HFFc6 (cell line): ENCODE results near the gene AGPAT2. TPM values are rescaled to one million over a fixed set of nuclear protein-coding genes. Genes with fewer than 3 reads are reported as not detected.

Source experiments
- DNase-seq: peaks from one replicate; pipeline ENCODE4 v3.0.0-alpha.2; 2018
- H3K27ac Mint-ChIP-seq: 2 replicates; pipeline ENCODE4 v1.8.0; 2020; ENCODE audit warnings: mild to moderate bottlenecking, mixed read lengths
- H3K27me3 Mint-ChIP-seq: 2 replicates; pipeline ENCODE4 v1.8.0; 2021; ENCODE audit warnings: mild to moderate bottlenecking, moderate library complexity, mixed read lengths; ENCODE audit not compliant: insufficient read depth
- H3K36me3 Mint-ChIP-seq: 2 replicates; pipeline ENCODE4 v1.8.0; 2021; ENCODE audit warnings: low read depth, mixed read lengths
- H3K4me1 Mint-ChIP-seq: 2 replicates; pipeline ENCODE4 v1.8.0; 2020; ENCODE audit warnings: low read depth, mixed read lengths
- H3K4me3 Mint-ChIP-seq: 2 replicates; pipeline ENCODE4 v1.8.0; 2020; ENCODE audit warnings: mild to moderate bottlenecking, moderate library complexity, mixed read lengths
- H3K9me3 Mint-ChIP-seq: 2 replicates; pipeline ENCODE4 v1.8.0; 2020; ENCODE audit warnings: mild to moderate bottlenecking, mixed read lengths
- CTCF ChIP-seq: fragments of 200-600 bp; sonication (generic); IDR thresholded peaks from 2 replicates; pipeline ENCODE4 v1.5.0; 2021; ENCODE audit warnings: antibody characterized with exemption, mild to moderate bottlenecking
- total RNA-seq, 6 experiments: library from RNA; stranded (reverse); fragmentation: NEBNext Ultra II Directional; extraction: Animal tissue kit (Norgen Biotek cat#: 25700); gene quantifications; 2 replicates in 1 of 6; 3 replicates in 5 of 6; pipeline ENCODE4 v1.2.3, GENCODE V29; 2021

Gene AGPAT2
- total RNA-seq, 6 experiments from 2014 or later: 48.7 to 58.4 (median 54.8) TPM

DNA sequence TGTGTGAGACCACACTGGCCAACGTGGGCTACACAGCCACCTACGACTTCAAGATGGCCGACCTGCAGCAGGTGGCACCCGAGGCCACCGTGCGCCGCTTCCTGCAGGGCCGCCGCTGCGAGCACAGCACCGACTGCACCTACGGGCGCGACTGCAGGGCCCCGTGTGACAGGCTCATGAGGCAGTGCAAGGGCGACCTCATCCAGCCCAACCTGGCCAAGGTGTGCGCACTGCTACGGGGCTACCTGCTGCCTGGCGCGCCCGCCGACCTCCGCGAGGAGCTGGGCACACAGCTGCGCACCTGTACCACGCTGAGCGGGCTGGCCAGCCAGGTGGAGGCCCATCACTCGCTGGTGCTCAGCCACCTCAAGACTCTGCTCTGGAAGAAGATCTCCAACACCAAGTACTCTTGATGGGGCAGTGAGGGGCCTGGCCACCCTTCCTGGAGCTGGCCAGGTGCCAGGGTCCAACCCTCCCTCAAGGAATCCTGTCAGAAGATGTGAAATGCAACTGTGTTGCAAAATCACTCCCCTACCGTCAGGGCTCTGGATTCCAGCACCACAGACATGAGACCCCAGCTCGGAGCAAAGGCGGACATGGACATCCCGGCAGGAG lies 36.2 kb upstream of the AGPAT2 start:
- no peak for TF ChIP-seq CTCF
- Mint-ChIP-seq H3K36me3 (peaks cover 29% of the 10 kb centered on the region), H3K9me3 (peaks cover 5% of the 10 kb centered on the region; the same call in 1 of the 2 replicates), H3K4me3 (no peak overlapping the region), H3K27me3 (peaks cover 14% of the 10 kb centered on the region), H3K27ac (no peak overlapping the region; the same call in 1 of the 2 replicates), H3K4me1 (peaks cover 35% of the 10 kb centered on the region)
- DNase-seq: no peak

DNA sequence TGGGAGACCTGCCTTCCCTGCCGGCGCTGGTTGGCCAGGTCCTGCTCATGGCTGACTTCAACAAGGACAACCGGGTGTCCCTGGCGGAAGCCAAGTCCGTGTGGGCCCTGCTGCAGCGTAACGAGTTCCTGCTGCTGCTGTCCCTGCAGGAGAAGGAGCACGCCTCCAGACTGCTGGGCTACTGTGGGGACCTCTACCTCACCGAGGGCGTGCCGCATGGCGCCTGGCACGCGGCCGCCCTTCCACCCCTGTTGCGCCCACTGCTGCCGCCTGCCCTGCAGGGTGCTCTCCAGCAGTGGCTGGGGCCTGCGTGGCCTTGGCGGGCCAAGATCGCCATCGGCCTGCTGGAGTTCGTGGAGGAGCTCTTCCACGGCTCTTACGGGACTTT lies 35.7 kb upstream of the AGPAT2 start:
- Mint-ChIP-seq H3K4me1 (peaks cover 35% of the 10 kb centered on the region), H3K9me3 (peaks cover 5% of the 10 kb centered on the region; the same call in 1 of the 2 replicates), H3K36me3 (peaks cover 29% of the 10 kb centered on the region), H3K4me3 (no peak overlapping the region), H3K27me3 (peaks cover 16% of the 10 kb centered on the region), H3K27ac (no peak overlapping the region)
- DNase-seq: no peak
- no peak for TF ChIP-seq CTCF

- peaks cover 26% of the 10 kb centered on the region for H3K36me3 Mint-ChIP-seq
- no peak for DNase-seq
- H3K4me3 Mint-ChIP-seq: no peak overlapping the region
These were observed 35.1 kb upstream of the AGPAT2 start for GRCh38 chr9:136722093-136722968.

GRCh38 chr9:136721339-136722092 lies 34.3 kb upstream of the AGPAT2 start:
- 0 out of 2 replicates have a peak, but pooled peaks have one; percentile 6 for TF ChIP-seq CTCF
- H3K4me3 Mint-ChIP-seq: no peak overlapping the region
- peaks cover 9% of the 10 kb centered on the region for H3K27me3 Mint-ChIP-seq
- peaks cover 17% of the 10 kb centered on the region for H3K36me3 Mint-ChIP-seq
- no peaks in the 10 kb centered on the region for H3K9me3 Mint-ChIP-seq
- H3K27ac Mint-ChIP-seq: peak overlapping the region; percentile 58
- peaks cover 28% of the 10 kb centered on the region for H3K4me1 Mint-ChIP-seq
- peak; percentile 76 for DNase-seq

More at GRCh38 chr9:136722093-136722968, 35.1 kb upstream of the AGPAT2 start:
- Mint-ChIP-seq H3K27ac (no peak overlapping the region), H3K27me3 (peaks cover 13% of the 10 kb centered on the region), H3K4me1 (peaks cover 35% of the 10 kb centered on the region), H3K9me3 (peaks cover under 1% of the 10 kb centered on the region; the same call in 1 of the 2 replicates)
- TF ChIP-seq CTCF: no peak

DNA sequence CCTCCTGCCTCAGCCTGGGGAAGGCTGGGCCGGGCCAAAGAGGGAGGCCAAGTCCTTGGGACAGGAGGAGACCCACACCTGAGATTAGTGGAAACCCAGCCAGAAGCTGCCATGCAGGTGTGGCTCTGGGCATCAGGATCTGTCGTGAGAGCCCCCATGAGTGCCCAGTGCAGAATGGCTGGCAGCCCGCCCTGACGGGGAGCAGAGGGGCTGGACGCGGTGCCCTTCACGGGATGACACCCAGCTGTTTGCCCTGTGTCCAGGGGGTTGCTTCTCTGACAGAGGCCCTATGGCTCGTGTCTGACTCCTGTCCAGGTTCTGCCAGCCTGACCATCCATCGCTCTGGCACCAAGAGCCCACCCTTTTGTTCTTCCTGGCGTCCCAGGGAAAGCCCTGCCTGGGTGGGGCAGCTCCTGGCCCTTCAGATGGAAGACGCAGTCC lies 33.7 kb upstream of the AGPAT2 start:
- no peak overlapping the region for H3K4me3 Mint-ChIP-seq
- TF ChIP-seq CTCF: no peak
- peaks cover 14% of the 10 kb centered on the region for H3K36me3 Mint-ChIP-seq
- H3K27ac Mint-ChIP-seq: peak overlapping the region; percentile 58
- no peaks in the 10 kb centered on the region for H3K9me3 Mint-ChIP-seq
- no peak for DNase-seq
- peaks cover 22% of the 10 kb centered on the region for H3K4me1 Mint-ChIP-seq
- peaks cover 8% of the 10 kb centered on the region for H3K27me3 Mint-ChIP-seq
